Upper lobe of left lung (tissue), 4 donors: Measurements from ENCODE around the gene ABCF1.

Experiments
- CTCF ChIP-seq, 6 experiments: fragments of 450-650 bp in 4 of 6; fragments of 200-600 bp in 2 of 6; sonication (generic) in 2 of 6; IDR thresholded peaks; one replicate each; pipeline ENCODE4 v1.5.1; 2016 to 2019; ENCODE audit warnings: antibody characterized with exemption in 6 of 6
- EP300 ChIP-seq, 4 donors: sonication (generic); formaldehyde crosslinking; IDR thresholded peaks; one replicate each; pipeline ENCODE4 v1.5.1; 2017; ENCODE audit warnings: antibody characterized with exemption in 4 of 4, control low read depth in 2 of 4
- POLR2A ChIP-seq, 4 donors: fragments of 450-650 bp; IDR thresholded peaks; one replicate each; pipeline ENCODE4 v1.5.1; 2016 to 2017; ENCODE audit warnings: antibody characterized with exemption in 4 of 4, mild to moderate bottlenecking in 2 of 4
- POLR2AphosphoS5 ChIP-seq, 2 donors: sonication (generic); formaldehyde crosslinking; IDR thresholded peaks; one replicate each; pipeline ENCODE4 v1.5.1; 2017; ENCODE audit warnings: antibody characterized with exemption in 2 of 2

GRCh38 chr6:30562470-30563425 is 8.5 kb upstream of the ABCF1 start:
- TF ChIP-seq POLR2A (IDR thresholded peaks at IDR 0.05) (no peak), CTCF (IDR thresholded peaks at IDR 0.05) (no peak), POLR2AphosphoS5 (IDR thresholded peaks at IDR 0.05) (no peak), EP300 (IDR thresholded peaks at IDR 0.05) (no peak)
